HG03354 (cell line): ENCODE measurements around the gene H2BW1.
"Not testable (repeated sequence)": the region's sequence is repeated elsewhere in the genome, so short reads cannot be mapped to it uniquely, and the experiment has no call there.

ENCODE experiments used
- ATAC-seq: cut with Tn5 transposase; IDR thresholded peaks from one replicate; pipeline ENCODE4 v1.9.1; 2021; ENCODE audit warnings: mild to moderate bottlenecking; ENCODE audit not compliant: unreplicated experiment, poor library complexity, severe bottlenecking

H2BW1 gene

GRCh38 chrX:104013606-104014005 is at the start of gene H2BW1:
H2BW1 (minus strand) TSS chrX:104013708; CDS start chrX:104013576, 132 bp downstream.
- ATAC-seq = no peak

GRCh38 chrX:104062636-104063035 is 49.1 kb upstream of the H2BW1 start:
- not testable (repeated sequence) for ATAC-seq

GRCh38 chrX:104054956-104055355 is 41.4 kb upstream of the H2BW1 start:
- ATAC-seq = not testable (repeated sequence)

GRCh38 chrX:104047171-104047570 is 33.7 kb upstream of the H2BW1 start:
- ATAC-seq = no peak

DNA sequence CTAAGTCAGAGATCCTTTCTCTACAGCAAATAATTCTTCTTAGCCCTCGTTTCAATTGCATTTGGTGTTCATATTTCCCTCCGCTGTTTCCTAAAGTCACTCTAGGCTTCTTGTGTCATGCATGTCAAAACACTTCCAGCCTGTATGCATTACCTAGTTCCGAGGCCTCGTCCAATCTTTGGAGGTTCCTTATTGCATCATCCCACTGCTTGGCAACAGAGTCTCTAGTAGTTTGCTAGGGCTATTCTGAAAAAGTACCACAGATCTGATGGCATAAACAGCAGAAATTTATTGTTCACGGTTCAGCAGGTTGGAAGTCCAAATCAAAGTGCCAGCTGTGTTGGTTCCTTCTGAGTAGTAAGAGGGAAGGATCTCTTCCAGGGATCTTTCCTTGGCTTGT is 32.1 kb upstream of the H2BW1 start:
- ATAC-seq = no peak

DNA sequence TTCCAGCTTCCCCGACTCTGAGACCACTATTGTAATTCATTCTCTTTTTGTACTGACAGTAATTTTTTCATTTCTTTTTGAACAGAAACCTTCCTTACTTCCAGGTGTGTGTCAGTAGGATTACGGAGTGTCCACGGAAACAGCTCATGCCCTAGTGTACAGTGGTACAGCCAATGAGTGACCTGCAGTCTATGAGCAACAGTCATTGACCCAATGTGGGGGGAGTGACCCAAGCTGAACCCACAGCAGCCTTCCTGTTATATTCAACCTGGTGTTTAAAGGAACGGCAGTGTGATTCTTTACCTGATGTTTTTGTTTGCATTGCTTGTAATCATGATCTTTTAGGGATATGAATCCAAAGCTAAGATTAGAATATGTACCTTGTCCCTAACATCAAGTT is 27.5 kb upstream of the H2BW1 start:
- ATAC-seq = no peak

DNA sequence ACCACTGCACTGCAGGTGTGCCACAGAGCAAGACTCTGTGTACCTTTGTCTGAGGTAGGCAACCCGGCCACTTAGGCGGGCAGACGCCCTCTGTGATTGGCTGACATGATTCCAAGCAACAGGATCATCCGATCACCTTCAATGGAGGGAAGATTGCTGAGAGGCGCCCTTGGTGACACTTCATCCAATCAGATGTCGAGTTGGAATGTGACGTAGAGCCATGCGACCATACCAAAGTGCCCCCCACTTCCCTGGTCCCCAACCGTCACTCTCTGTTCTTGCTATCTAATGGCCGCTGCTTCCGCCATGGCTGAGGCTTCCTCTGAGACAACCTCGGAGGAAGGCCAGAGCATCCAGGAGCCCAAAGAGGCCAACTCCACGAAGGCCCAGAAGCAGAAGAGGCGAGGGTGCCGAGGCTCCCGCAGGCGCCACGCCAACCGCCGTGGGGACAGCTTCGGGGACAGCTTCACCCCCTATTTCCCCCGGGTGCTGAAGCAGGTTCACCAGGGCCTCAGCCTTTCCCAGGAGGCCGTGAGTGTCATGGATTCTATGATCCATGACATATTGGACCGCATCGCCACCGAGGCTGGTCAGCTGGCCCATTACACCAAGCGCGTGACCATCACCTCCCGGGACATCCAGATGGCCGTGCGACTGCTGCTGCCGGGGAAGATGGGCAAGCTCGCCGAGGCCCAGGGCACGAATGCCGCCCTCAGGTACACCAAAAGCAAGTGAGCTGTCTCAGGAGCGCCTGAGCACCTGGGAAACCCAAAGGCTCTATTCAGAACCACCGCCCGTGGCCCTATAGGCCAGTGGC is 26.4 kb upstream of the H2BW1 start, which contains the start of gene H2BW2:
Gene H2BW2 (plus strand): TSS at position 268 of the 817 bp plus-strand sequence. CDS start 39 bp downstream, at position 307.
- no peak for ATAC-seq

GRCh38 chrX:104018126-104018525 is 4.6 kb upstream of the H2BW1 start:
- no peak for ATAC-seq

DNA sequence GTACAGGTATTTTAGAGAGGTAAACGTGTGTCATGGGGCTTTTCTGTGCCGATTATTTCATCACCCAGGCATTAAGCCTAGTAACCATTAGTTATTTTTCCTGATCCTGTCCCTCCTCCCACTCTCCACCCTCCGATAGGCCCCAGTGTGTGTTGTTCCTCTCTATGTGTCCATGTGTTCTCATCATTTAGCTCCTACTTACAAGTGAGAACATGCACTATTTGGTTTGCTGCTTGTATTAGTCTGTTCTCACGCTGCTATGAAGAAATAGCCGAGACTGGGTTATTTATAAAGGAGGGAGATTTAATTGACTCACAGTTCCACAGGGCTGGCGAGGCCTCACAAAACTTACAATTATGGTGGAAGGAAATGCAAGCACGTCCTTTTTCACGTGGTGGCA is 2.1 kb upstream of the H2BW1 start:
- ATAC-seq = not testable (repeated sequence)

DNA sequence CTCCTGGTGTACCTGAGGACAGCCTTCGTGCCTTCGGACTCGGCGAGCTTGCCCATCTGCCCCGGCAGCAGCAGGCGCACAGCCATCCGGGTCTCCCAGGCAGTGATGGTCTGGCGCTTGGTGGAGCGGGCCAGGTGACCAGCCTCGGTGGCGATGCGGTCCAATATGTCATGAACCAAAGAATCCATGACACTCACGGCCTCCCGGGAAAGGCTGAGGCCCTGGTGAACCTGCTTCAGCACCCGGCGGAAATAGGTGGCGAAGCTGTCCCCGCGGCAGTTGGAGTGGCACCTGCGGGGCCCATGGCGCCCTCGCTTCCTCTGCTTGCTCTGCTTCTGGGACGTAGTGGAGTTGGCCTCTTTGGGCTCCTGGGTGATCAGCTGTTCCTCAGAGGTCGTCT is 350 bp downstream of the H2BW1 start:
- ATAC-seq = no peak

DNA sequence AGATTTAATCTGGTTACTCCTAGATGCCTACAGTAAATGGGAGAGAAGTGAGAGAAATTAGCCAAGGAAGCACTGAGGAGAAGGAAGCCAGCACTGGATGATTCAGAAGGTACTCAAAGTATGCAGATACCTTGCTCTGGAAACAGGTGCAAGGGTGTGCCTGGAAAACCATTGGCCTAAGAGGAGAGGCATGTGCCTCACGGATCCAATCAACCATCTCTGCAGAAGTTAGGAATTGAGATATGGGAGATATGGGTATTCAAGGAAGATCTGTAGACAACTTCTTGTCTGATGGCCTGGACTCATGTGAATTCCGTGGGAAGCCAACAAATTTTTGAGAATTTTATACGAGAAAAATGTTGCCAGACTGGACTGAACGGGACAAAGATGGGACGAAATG is 4.7 kb downstream of the H2BW1 start:
- ATAC-seq = no peak

DNA sequence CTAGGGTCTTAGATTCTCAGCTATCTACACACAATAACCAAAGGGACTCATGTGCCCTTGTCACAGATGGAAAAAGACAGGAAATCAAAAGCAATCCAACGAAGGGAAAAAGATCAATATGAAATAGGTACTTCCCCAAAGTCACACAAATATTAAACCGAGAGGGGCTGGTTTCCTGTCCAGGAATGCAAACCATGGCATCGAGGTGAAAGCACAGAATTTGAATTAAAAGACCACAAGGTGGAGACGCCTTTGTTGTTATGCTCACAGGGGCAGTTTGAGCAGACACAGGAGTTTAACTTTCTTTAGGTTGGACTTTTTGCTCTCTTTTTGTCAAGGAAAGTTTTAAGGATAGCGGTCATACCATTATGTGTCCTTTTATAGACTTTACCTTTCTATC is 14.3 kb downstream of the H2BW1 start:
- ATAC-seq = peak; percentile 94

DNA sequence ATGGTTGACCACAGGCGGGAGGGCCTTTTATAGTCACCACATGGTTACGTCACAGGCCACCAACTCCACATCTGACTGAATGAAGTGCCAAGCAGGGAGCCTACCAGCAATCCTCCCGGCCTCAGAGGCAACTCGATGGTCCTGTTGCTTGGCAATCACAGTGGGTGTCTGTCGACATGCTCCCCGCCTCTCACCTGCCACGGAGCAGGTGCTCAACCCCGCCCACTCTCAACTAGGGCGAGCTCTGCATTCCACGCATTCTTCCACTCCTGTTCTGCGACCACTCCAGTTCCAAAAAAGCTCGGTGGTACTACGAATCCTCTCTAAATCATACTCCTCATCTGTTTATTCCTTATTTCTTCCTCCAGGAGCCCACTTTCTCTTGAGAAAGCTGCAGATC is 30.0 kb downstream of the H2BW1 start:
- not testable (repeated sequence) for ATAC-seq

DNA sequence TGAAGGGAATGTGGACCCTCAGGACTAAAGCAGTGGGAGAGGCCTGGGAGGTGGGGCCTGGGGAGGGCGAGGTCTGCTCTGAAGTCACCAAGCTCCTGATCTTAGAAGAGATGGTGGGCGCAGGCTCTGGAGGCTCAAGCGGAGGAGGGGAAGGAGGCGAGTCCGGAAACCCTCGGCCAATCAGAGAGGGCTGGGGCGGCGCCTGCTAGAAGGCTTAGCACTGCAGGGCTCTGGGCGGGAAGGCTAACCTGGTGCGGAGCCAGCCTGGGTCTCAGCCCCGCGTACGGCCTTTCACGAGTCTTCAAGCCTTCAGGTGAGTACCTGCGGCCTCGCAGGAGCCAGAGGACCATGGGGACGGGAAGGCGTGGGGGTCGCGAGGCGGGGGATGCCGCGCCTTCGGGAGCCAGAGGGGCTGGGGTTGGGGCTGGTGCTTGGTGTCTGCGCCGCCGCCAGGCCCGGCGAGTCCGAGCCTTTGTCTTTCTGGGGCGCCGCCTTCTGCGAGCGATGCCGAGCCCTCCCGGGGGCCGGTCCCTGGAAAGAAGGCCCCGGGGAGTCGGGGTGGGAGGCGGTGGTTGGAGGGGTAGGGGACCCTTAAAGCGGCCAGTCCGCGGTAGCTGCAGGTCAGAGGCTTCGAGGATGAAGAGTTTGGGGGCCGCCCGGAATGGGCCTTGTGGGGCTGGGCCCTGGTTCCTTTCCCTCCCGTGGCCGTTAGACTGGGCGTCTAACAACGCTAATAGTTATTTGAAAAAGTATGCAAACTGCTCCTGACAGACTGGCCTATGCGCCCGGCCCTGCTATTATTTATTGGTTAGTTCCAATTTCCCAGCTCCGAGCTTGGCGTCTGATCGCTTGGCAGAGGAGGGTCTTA is 50.9 kb downstream of the H2BW1 start, which contains the start of gene TMSB15B:
Gene TMSB15B (plus strand): TSS at position 217 of the 868 bp plus-strand sequence.
- ATAC-seq = peak; percentile 99
